Measurements from ENCODE around the gene SPAG9. TPM values are rescaled to one million over a fixed set of nuclear protein-coding genes. Genes with fewer than 3 reads are reported as not detected.
"Not testable (repeated sequence)": the region's sequence is repeated elsewhere in the genome, so short reads cannot be mapped to it uniquely, and the experiment has no call there.

The SPAG9 gene
- polyA plus RNA-seq, 1 experiment = 18.7 TPM

GRCh38 chr17:50943575-50943933 is 177.1 kb downstream of the SPAG9 start:
- Histone ChIP-seq H3K36me3 (ENCODE audit: control insufficient read depth, insufficient read depth, low read length) (no peaks in the 10 kb centered on the region), H3K27me3 (ENCODE audit: control insufficient read depth, insufficient read depth, low read length) (no peaks in the 10 kb centered on the region), H3K4me3 (ENCODE audit: low read depth, low read length) (no peak overlapping the region)
- ChIA-PET CTCF (interaction anchor here (1.3 to 1.5 kb wide), 2 partner anchors 11 to 91 kb away, joined by 3 to 4 read pairs; no protein-coding TSS in a partner anchor), POLR2A (no interaction called here)
- no peak for TF ChIP-seq CTCF (IDR thresholded peaks at IDR 0.05; ENCODE audit: insufficient read depth, low read depth, low read length)
- DNase-seq (ENCODE audit: low read depth) = no peak

DNA sequence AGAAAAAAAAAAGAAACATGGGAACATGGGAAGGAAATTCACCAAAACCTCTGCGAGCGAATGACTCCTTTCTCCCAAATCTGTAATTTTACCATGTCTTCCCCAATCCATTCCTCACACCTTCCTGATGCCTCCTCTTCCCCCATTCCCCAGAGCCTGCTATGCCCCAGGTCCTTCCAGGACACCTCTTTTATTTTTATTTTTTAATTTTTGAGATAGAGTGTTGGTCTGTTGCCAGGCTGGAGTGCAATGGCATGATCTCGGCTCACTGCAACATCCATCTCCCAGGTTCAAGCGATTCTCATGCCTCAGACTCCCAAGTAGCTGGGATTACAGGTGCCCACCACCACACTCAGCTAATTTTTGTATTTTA is 179.0 kb downstream of the SPAG9 start:
- H3K27me3 ChIP-seq (ENCODE audit: control insufficient read depth, insufficient read depth, low read length); H3K4me3 ChIP-seq (ENCODE audit: low read depth, low read length); H3K36me3 ChIP-seq (ENCODE audit: control insufficient read depth, insufficient read depth, low read length); POLR2A ChIA-PET; DNase-seq (ENCODE audit: low read depth): not testable (repeated sequence)
- CTCF ChIA-PET = interaction anchor here (1.2 to 2.3 kb wide), 2 partner anchors 8 to 11 kb away, joined by 4 to 9 read pairs; no protein-coding TSS in a partner anchor

DNA sequence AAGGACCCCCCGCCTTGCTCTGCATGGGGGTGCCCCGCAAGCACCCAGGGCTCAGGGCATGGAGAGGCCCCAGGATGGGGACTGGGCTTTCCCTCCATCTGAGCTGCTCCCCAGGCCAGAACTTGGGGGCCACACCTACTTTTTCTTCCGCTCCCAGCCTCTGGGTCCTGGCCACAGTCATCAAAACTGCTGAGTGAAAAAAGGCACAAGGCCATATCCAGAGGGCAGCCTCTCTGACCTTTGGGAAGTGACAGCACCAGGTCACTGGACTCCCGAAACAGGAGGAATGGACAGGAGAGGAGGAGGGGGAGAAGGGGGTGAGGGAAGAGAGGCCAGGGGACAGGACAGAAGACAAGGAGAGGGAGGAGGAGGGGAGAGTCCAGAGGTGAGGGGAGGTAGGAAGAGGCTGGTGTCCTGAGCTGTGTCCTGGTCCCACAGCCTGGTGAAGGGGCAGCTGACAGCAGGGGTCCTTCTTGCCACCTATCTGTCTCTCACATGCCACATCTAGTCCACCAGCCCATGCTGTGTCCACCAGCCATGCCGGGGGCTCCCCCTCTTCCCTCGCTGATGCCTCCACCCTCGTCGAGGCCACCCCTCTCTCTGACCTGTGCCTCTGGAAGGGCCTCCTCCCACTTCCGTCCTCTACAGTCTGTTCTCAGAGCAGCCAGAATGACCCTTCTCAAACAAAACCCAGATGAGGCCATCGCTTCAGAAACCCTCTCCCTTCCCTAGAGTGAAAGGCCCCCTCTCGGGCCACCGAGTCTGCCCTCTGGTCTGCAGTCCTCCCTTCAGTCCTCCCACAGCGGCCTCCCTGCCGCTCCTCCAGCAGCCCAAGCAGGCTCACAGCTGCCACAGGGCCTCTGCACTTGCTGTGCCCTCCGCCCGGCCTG is 180.6 kb downstream of the SPAG9 start:
- POLR2A ChIA-PET = no interaction called here
- no peak for DNase-seq (ENCODE audit: low read depth)
- Histone ChIP-seq H3K36me3 (ENCODE audit: control insufficient read depth, insufficient read depth, low read length) (no peaks in the 10 kb centered on the region), H3K27me3 (ENCODE audit: control insufficient read depth, insufficient read depth, low read length) (no peaks in the 10 kb centered on the region), H3K4me3 (ENCODE audit: low read depth, low read length) (no peak overlapping the region)
- no peak for TF ChIP-seq CTCF (IDR thresholded peaks at IDR 0.05; ENCODE audit: insufficient read depth, low read depth, low read length)
- CTCF ChIA-PET = interaction anchor here (1.2 to 2.3 kb wide), 3 partner anchors 10 to 21 kb away, joined by 3 to 9 read pairs (median 5); no protein-coding TSS in a partner anchor

DNA sequence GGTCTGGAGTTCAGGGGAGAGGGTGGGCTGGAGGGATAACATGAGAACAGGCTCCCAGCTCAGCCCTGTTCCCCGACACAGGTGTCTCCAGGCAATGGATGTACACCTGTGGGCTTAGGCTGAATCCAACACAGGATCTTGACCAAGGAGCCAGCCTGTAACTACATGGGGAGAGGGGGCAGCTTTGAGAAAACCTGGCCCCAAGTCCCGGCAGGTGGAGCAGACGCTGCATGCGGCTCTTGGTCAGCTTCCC is 181.2 kb downstream of the SPAG9 start:
- POLR2A ChIA-PET = no interaction called here
- no peak for DNase-seq (ENCODE audit: low read depth)
- Histone ChIP-seq H3K27me3 (ENCODE audit: control insufficient read depth, insufficient read depth, low read length) (no peaks in the 10 kb centered on the region), H3K36me3 (ENCODE audit: control insufficient read depth, insufficient read depth, low read length) (no peaks in the 10 kb centered on the region), H3K4me3 (ENCODE audit: low read depth, low read length) (no peak overlapping the region)
- TF ChIP-seq CTCF (IDR thresholded peaks at IDR 0.05; ENCODE audit: insufficient read depth, low read depth, low read length) = no peak
- CTCF ChIA-PET = interaction anchor here (1.2 to 1.3 kb wide), 3 partner anchors 10 to 76 kb away, joined by 3 to 5 read pairs (median 3); no protein-coding TSS in a partner anchor

- no peak for TF ChIP-seq CTCF (IDR thresholded peaks at IDR 0.05; ENCODE audit: insufficient read depth, low read depth, low read length)
- H3K4me3 ChIP-seq (ENCODE audit: low read depth, low read length) = no peak overlapping the region
- DNase-seq (ENCODE audit: low read depth) = no peak
- no peaks in the 10 kb centered on the region for H3K36me3 ChIP-seq (ENCODE audit: control insufficient read depth, insufficient read depth, low read length)
- POLR2A ChIA-PET = no interaction called here
- no peaks in the 10 kb centered on the region for H3K27me3 ChIP-seq (ENCODE audit: control insufficient read depth, insufficient read depth, low read length)
- CTCF ChIA-PET = interaction anchor here (1.2 to 1.3 kb wide), 3 partner anchors 11 to 75 kb away, joined by 3 to 5 read pairs (median 3); no protein-coding TSS in a partner anchor
These were observed 181.7 kb downstream of the SPAG9 start for GRCh38 chr17:50938821-50939541.
